Activated T-cell treated with anti-CD3 and anti-CD28 coated beads, Interleukin-2, amount 50 U/mL, for 1 hour (primary cell): Measurements from ENCODE around the gene AP2S1.
"Not testable (repeated sequence)": the region's sequence is repeated elsewhere in the genome, so short reads cannot be mapped to it uniquely, and the experiment has no call there.

ENCODE experiments used
- DNase-seq: peaks from one replicate; pipeline ENCODE4 v3.0.0-alpha.2; 2020

The AP2S1 gene

DNA sequence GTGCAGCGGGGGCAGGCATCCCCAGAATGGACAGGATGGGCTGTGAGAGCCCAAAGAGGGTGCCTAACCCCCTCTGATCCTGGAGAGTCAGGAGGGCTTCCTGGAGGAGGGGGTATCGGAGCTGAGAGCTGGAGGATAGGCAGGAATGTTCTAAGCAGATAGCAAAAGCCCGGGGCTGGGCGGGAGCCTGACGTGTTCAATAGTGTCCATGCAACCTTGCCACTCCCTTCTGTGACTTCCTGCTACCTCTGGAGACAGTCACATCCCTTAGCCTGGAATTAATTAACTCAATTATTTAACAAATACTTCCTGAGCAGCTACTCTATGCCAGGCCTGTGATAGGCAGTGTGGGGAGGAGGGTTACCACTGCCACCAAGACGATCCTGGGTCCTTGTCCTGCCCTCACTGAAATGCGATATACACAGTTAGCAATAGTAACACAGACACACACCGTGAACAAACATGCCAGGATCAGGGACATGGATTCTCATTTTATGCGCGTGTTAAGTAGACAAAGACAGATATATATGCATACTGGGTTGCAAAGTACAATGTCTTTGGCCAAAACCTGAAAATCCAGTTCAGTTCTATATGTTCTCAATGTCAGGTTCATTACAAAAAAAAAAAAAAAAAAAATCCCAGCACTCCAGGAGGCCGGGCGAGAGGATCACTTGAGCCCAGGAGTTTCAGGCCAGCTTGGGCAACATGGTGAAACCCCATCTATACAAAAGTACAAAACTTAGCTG lies 10.7 kb downstream of the AP2S1 start:
- no peak for DNase-seq

DNA sequence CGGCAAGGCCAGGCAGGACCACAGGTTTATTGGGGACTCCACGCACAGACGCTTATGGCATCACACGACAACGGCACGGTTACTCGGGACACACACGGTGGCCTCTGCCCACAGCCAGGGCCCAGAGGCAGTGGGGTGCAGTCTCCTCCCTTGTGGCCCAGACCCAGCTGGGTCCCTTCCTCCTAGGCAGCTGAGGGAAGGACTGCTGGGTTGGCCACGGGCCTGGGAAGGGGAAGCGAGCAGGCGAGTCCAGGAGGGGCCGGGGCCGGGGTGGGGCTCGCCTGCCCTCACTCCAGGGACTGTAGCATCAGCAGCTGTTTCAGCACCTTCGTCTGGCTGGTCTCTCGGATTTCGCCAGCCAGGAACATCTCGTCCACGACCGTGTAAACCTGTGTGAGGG lies 12.5 kb downstream of the AP2S1 start:
- DNase-seq = no peak

DNA sequence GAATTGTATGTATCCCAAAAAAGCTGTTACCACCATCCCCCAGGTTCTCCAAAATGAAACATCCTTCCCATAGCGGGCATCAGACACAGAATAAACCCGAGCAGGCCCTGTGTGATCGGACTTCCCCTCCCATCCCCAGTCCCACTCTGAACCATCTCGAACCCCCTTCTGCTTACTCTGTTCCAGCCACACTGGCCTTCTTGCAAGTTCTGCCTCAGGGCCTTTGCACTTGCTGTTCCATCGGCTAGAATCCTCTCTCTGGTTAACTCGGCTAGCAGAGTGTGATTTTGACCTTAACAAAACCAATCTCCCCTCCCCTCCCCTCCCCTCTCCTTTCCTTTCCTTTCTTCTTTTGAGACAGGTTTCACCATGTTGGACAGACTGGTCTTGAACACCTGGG lies 15.7 kb downstream of the AP2S1 start:
- DNase-seq = no peak

DNA sequence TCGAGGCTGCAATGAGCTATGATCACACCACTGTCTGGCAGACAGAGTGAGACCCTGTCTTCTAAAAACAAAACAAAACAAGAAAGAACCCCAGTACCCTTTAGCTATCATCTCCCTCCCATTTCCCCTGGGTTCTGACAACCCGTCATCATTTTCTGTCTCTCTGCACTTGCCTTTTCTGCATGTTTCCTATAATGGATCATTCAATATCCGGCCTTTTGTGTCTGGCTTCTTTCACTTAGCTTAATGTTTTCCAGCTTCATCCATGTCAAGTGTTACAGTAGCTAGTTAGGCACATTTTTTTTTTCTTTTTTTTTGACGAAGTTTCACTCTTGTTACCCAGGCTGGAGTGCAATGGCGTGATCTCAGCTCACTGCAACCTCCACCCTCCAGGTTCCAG lies 16.5 kb downstream of the AP2S1 start:
- DNase-seq = no peak

DNA sequence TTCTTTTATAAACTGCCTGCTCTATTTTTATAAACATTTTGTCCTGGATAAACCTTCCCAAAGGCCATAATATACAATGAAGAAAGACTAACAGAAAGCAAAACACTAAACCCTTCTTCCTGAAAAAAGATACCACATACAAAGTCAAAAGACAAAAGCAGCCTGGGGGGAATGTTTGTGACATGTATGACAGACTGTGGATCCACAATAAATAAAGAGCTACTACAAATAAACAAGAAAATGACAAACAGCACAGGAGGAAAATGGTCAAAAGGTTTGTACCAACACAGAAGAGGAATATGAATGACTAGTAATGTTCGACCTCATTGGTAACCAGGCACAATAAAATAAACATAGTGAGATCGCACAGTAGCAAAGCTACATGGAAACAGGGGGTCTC lies 19.8 kb downstream of the AP2S1 start:
- DNase-seq = no peak

DNA sequence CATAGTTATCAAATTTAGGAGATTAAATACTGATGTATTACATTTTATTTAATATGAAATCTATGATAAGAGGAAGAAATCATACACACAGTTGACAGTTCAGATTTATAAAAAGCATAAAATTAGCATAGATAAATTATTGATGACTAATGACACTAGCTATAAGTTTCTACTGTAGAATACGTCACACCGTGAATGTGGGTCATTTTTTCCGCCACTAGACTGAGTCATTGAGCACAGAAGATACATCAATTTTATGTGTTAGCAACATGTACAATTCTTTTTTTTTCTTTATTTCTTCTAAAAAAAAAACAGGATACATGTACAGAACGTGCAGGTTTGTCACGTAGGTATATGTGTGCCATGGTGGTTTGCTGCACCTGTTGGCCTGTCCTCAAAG lies 22.2 kb downstream of the AP2S1 start:
- DNase-seq = no peak

DNA sequence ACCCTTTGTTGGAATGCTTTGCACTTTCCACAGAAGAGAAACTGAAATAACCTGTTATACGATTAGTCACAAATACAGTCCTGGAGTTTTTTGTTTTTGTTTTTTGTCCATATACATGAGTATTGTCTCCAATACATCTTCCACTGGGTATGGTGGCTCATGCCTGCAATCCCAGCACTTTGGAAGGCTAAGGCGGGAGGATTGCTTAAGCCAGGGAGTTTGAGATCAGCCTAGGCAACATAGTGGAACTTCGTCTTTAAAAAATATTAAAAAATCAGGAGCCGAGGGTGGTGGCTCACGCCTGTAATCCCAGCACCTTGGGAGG lies 25.0 kb downstream of the AP2S1 start:
- DNase-seq = no peak

DNA sequence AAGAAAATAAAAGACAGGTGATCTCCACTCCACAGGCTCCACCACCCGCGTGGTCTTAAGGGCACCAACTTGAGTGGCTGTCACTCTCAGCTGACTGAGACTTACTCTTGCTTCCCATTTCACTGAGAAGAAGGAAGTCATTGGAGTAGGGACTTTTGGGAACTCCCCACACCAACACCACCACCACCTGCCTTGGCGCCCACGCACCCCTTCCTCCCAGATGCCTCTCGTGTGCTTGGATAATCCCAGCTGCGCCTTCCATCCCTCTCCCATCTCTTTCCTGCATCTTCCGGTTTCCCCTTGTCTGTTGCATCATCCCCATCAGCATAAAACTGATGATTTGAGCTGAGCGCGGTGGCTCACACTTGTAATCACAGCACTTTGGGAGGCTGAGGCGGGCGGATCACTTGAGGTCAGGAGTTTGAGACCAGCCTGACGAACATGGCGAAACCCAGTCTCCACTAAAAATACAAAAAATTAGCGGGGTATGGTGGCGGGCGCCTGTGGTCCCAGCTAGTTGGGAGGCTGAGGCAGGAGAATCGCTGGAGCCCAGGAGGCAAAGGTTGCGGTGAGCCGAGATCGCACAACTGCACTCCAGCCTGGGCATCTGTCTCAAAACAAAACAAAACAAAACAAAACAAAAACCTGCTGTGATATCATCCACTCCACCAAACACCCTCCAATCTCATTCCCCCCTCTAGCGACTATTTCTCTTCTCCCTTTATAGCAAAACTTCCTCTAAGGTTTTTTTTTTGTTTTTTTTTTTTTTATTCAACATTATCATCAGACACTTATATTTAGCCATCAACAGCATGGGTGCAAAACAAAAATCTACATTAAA lies 25.5 kb downstream of the AP2S1 start:
- DNase-seq = no peak

DNA sequence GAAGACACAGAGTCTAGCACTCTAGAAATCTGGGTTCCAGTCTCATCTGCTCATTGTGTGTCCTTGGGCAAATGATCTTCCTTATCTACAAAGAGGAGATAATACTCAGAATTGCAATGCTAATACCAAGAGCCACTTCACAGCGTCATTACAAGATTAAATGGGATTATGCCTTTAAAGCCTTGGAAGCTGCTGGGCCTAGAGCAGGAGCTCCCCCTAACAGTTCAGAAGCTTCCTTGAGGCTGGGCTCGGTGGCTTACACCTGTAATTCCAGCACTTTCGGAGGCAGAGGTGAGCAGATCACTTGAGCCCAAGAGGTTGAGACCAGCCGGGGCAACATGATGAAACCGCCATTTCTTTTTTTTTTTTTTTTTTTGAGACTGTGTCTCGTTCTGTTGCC lies 27.6 kb downstream of the AP2S1 start:
- no peak for DNase-seq

DNA sequence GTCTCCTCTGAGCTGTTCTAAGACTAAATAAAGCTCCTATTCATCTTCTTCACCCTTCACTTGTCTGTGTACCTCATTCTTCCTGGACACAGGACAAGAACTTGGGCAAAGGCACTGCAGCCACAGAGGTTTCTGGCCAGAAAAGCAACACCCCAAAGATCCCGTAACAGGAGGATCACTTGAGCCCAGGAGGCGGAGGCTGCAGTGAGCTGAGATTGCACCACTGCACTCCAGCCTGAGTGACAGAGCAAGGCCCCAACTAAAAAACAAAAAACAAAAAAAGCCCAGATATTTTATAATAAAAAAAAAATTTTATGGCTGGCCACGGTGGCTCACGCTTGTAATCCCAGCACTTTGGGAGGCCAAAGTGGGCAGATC lies 28.2 kb downstream of the AP2S1 start:
- DNase-seq = not testable (repeated sequence)

DNA sequence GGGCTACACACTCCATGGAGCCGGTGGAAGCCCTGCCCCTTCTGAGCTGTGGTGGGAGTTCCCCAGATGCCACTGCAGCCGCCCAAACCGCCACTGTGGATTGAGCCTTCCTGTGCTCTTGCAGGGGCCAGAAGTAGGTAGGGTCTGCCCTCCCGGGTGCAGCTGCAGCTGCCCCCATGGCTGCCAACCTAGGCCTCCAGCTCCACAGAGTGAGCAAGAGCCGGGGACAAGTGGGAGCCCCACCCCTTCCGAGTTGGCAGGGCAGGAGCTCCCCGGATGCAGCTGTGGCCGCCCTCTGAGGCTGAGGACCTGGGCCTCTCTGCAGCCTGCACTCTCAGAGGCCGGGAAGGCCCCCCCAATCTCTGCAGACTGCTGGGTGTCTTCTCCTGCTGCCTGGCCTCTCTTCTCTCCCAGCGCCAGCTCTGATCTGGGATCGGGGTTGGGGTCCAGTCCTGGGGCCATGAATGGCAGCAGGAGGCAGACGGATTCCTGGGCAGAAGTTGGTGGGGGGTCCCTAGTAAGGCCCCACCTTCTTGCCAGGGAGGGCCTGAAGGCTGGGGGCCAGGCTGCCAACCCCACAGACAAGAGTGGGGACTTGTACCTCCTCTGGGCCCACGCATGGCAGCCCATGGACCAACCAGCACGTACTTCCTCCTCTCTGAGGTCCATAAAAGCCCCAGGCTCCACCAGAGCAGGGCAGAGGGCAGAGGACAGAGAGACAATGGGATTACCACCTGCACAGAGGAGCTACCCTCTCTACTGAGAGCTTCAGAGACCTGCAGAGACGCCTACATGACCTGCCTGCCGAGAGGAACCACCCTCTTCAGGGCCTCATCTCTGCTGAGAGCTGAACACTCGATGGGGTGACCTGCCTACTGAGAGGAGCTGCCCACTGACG lies 28.9 kb downstream of the AP2S1 start:
- DNase-seq = peak; percentile 63

DNA sequence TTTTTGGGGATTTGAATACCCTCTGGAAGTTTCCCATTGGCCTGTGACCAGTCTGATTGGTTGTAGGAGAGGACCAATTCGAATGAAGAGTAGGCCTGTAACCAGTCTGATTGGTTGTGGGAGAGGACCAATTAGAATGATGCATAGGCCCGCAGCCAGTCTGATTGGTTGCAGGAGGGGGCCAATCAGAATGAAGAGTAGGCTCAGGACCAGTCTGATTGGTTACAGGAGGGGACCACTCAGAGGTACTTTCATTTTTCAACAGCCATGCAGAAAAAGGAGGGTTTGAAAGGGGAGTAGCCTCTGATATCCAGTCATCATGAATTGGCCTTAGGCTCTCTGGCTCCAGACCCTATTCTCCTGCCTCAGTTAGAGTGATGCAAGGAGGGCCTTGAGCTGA lies 31.8 kb downstream of the AP2S1 start:
- no peak for DNase-seq

DNA sequence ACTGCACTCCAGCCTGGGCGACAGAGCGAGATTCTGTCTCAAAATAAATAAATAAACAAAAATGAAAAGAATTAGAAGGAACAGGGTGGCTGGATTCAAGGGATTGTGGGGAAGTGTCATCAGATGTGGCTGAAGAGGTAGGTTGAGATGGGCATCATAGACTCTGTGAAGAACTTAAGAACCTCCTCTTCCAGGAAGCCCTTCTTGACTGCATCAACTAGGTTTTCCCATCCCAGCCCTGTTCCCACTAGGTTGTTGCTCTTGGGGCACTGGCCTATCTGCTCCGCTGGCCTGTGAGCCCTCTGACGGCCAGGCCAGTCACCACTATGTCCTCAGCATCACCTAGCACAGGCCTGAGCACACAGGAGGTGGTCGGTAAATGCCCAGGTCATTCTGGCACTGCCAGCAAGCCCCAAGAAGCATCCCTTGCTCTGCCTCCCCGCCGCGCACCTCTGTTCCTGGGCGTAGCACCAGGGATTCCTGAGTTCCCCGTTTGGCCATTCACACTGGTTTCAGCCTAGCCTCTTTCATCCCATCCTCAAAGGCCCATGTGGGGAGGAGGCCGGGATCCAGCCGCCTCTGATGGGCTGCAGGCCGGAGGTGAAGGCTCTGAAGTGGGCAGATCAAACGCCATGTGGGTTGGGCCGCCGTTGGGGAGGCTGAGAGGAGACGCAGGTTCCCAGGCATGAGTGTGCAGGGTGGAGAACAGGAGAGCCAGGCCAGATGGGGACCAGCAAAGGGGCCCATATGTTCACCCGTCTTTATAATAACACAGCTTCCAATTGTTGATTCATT lies 34.6 kb downstream of the AP2S1 start:
- DNase-seq = no peak

DNA sequence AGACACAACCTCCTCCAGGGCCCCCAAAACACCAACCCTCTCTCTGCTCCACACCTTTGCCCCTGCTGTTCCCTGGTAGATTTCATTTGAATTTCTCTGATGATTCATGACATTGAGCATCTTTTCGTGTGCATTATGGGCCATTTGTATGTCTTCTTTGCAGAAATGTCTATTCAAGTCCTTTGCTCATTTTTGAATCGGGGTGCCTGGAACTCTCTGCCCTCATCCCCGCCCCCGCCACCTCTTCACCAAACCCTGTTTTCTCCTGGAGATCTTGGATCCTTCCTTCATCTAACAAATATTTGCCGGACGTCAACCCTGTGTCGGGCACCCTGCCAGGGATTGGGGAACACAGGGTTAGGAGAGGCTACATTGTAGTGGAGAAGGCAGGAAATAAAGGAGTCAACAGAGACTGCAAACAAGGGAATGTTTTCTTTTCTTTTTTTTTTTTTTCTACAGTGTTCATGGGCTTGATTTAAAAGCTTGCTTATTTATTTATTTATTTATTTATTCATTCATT lies 36.7 kb downstream of the AP2S1 start:
- no peak for DNase-seq

DNA sequence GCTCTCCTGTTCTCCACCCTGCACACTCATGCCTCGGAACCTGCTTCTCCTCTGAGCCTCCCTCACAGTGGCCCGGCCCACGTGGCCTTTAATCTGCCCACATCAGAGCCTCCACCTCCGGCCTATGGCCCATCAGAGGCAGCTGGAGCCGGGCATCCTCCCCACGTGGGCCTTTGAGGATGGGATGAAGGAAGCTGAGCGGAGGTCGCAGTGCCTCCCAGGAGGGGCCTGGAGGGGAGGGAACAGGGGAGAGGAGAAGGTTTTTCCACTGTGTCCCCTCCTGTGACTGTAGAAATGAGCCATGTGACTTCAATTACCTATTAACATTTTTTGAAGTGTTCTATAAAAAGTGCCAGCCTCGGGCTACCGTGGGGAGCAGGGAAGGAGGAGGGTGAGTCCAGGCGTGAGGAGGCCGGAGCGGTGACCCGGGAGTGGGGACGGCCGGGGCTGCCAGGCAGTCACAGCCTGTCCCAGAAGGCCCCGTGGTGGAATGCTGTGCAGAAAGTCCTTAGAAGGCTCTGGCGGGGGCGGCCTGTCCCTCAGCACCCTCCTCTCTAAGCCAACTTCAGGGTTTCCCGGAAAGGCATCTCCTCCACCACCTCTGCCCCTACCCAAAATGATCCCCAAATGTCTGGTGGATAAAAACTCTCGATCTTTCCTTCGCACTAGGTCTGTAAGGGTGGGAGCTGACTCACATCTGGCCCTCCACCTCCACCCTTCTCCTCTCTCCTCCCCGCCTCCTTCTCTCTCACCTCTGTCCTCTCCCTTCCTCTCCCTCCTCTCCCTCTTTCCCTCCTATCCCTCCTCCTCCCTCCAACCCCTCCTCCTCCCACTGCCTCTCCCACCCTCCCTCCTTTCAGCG lies 37.4 kb downstream of the AP2S1 start:
- no peak for DNase-seq

DNA sequence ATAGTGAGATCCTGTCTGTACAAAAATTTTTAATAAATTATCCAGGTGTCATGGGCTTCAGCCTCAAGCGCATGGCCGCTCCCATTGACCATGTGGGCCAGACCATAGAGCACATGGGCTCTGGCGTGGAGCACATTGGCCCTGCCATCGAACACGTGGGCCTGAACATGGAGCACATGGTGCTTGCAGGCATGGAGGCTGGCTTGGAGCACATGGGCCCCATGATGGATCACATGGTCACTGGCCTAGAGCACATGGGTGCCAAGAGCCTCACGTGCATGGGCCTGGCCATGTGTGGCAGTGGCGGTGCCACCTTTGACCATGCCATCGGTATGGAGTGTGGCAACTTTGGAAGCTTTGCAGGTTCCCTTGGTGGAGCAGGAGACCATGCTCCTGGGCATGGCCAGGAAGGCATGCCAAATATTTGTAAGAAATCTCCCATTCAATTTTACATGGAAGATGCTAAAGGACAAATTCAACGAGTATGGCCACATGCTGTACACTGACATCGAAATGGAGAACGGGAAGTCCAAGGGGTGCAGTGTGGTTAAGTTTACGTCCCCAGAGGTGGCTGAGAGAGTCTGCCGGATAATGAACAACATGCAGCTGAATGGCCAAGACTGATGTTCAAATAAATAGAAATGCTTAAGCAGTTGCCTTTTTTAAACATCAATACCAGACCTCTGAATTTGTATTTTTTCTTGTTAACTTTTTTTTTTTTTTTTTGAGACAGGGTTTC lies 40.9 kb downstream of the AP2S1 start:
- DNase-seq = no peak

DNA sequence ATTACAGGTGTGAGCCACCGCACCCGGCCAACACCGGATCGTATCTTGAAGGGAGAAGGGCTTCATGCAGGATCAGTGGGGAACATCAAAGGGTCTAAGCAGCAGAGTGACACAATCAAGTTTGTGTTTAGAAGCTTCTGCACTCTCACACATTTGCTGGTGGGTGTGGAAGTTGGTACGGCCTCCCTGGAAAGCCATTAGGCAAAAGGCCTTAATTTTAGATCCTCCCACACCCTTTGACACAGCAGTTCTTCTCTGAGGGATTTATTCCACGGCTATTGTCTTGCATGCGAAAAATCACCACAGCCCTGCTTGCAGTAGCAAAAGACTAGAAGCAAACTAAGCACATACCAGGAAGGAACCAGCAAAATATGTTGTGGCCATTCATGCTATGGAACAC lies 44.0 kb downstream of the AP2S1 start:
- DNase-seq = no peak

DNA sequence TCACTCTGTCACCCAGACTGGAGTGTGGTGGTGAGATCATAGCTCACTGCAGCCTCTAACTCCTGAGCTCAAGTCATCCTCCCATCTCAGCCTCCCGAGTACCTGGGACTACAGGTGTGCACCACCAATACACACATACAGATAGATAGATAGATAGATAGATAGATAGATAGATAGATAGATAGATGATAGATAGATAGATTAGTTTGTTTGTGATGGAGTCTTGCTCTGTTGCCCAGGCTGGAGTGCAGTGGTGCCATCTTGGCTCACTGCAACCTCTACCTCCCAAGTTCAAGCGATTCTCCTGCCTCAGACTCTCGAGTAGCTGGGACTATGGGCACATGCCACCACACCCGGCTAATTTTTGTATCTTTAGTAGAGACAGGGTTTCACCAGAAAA lies 46.2 kb downstream of the AP2S1 start:
- not testable (repeated sequence) for DNase-seq

DNA sequence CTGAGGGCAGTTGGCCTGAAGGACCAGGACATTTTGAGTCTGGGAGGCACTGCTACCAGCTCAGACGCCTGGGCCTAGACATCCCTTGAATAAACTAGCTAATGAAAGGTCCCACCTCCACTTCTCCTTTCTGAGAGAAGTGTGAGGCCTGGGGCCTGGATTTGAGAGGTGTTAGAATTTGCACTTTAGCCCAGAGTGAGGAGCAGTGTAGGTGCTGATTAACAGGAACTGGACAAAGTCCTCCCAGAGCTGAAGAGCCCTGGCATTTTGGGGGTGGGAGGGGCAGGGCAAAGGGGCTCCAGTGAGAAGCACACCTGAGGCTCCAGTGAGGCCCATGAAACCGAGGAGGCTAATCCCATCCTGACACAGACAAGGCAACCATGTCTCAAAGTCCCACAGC lies 47.1 kb downstream of the AP2S1 start:
- DNase-seq = no peak

DNA sequence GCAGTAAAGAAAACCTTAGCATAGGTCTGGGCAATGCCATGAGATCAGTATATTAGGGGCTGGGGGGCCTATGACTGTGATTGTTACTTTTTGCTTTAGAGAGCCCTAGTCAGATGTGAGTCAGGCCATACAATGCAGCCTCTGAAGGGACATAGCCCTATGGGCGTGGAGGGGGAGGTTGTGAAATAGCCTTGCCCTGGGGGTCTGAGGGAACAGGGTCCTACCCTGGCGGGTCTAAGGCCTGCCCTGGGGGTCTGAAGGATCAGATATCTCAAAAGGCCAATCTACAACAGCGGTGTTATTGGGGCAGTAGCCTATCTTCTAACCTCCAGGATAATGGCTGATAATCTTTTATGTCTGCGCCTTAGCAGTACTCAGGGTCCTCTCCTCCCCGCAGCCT lies 48.5 kb downstream of the AP2S1 start:
- DNase-seq = no peak

DNA sequence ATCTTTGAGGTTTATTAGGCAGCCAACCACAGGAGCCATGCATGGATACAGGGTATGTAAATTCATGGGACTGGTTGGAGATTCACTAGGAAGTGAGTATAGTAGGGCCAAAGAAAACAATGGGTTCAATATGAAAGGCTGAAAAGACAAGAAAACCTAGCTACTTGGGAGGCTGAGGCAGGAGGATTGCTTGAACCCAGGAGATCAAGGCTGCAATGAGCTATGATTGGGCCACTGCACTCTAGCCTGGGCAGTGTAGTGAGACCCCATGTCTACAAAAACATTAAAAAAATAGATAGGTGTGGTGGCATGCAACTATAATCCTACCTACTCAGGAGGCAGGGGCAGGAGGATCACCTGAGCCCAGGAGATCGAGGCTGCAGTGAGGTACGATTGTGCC lies 51.9 kb downstream of the AP2S1 start:
- no peak for DNase-seq
